NB4 (cell line): ENCODE measurements around the gene RAE1.

Source experiments
- TF ChIP-seq, protein P1 (sequence below): IDR thresholded peaks from one replicate; pipeline ENCODE4 v1.5.1; 2012; ENCODE audit warnings: low read depth, low read length
- TF ChIP-seq, protein P2 (sequence below): IDR thresholded peaks from 2 replicates; pipeline ENCODE4 v1.6.1; 2011; ENCODE audit warnings: low read depth, low read length

DNA sequence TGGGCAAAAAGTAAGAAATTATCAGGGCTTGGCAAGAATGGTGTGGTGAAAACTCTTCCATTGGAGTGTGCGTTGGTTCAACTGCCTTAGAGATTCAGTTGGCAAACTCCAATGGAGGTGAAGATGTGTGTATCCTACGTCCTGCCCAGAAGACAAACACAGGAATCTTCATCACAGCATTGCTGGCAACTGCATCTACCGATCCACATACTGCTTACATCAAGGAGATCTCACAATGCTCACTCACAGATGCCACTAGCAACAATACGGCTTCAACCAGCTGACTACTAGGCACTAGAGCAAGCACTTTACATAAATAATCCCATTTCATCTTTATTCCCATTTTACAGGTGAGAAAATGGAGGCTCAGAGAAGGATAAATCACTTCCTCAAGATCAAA is 31.5 kb upstream of the RAE1 start:
- TF ChIP-seq, protein P1, sequence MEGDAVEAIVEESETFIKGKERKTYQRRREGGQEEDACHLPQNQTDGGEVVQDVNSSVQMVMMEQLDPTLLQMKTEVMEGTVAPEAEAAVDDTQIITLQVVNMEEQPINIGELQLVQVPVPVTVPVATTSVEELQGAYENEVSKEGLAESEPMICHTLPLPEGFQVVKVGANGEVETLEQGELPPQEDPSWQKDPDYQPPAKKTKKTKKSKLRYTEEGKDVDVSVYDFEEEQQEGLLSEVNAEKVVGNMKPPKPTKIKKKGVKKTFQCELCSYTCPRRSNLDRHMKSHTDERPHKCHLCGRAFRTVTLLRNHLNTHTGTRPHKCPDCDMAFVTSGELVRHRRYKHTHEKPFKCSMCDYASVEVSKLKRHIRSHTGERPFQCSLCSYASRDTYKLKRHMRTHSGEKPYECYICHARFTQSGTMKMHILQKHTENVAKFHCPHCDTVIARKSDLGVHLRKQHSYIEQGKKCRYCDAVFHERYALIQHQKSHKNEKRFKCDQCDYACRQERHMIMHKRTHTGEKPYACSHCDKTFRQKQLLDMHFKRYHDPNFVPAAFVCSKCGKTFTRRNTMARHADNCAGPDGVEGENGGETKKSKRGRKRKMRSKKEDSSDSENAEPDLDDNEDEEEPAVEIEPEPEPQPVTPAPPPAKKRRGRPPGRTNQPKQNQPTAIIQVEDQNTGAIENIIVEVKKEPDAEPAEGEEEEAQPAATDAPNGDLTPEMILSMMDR: no peak
- TF ChIP-seq, protein P2, sequence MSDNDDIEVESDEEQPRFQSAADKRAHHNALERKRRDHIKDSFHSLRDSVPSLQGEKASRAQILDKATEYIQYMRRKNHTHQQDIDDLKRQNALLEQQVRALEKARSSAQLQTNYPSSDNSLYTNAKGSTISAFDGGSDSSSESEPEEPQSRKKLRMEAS: no peak
